Stomach (tissue), 4 donors: ENCODE measurements around the gene DNAAF2.

Experiments used
- CTCF ChIP-seq, 7 experiments: fragments of 450-650 bp in 4 of 7; fragments of 200-600 bp in 3 of 7; sonication (generic) in 3 of 7; IDR thresholded peaks; one replicate each; pipeline ENCODE4 v1.5.1; 2016 to 2019; ENCODE audit warnings: antibody characterized with exemption in 7 of 7, control low read depth in 2 of 7, mild to moderate bottlenecking in 1 of 7
- EP300 ChIP-seq: sonication (generic); formaldehyde crosslinking; IDR thresholded peaks from one replicate; pipeline ENCODE4 v1.6.1; 2017; ENCODE audit warnings: antibody characterized with exemption
- POLR2AphosphoS5 ChIP-seq, 3 donors: sonication (generic); formaldehyde crosslinking; IDR thresholded peaks; one replicate each; pipeline ENCODE4 v1.6.1; 2016; ENCODE audit warnings: antibody characterized with exemption in 3 of 3

- no peak for TF ChIP-seq CTCF (IDR thresholded peaks at IDR 0.05)
- no peak for TF ChIP-seq POLR2AphosphoS5 (IDR thresholded peaks at IDR 0.05)
- no peak for TF ChIP-seq EP300
Measured at GRCh38 chr14:49612251-49612650, 22.8 kb downstream of the DNAAF2 start.
